ENCODE results near the gene CDH4.

- TF ChIP-seq POLR2A (IDR thresholded peaks at IDR 0.05) (no peak), CTCF (IDR thresholded peaks at IDR 0.05) (no peak)
Observed at GRCh38 chr20:61780066-61780465, 528.0 kb downstream of the CDH4 start.
